WTC11 (cell line): ENCODE results near the gene SNAP47.

Source experiments
- CBFB ChIP-seq: sonication (generic); formaldehyde crosslinking; IDR thresholded peaks from 2 replicates; pipeline ENCODE4 v1.8.1; 2022; ENCODE audit warnings: mild to moderate bottlenecking, low read depth, missing genetic modification reagents
- CTCF ChIP-seq: fragments of 200-600 bp; IDR thresholded peaks from 2 replicates; pipeline ENCODE4 v1.8.0; 2022; ENCODE audit warnings: antibody characterized with exemption
- IRF1 ChIP-seq: sonication (generic); formaldehyde crosslinking; IDR thresholded peaks from 2 replicates; pipeline ENCODE4 v1.8.0; 2023; ENCODE audit warnings: missing genetic modification reagents
- MAX ChIP-seq: sonication (generic); formaldehyde crosslinking; IDR thresholded peaks from 2 replicates; pipeline ENCODE4 v1.8.0; 2022; ENCODE audit warnings: mild to moderate bottlenecking, missing genetic modification reagents
- MYBL2 ChIP-seq: sonication (generic); formaldehyde crosslinking; IDR thresholded peaks from 2 replicates; pipeline ENCODE4 v1.8.1; 2023; ENCODE audit warnings: mild to moderate bottlenecking, moderate library complexity, missing genetic modification reagents
- TP53 ChIP-seq: sonication (generic); formaldehyde crosslinking; IDR thresholded peaks from 2 replicates; pipeline ENCODE4 v1.8.1; 2023; ENCODE audit warnings: mild to moderate bottlenecking, missing genetic modification reagents
- ZNF121 ChIP-seq: sonication (generic); formaldehyde crosslinking; IDR thresholded peaks from 2 replicates; pipeline ENCODE4 v1.8.0; 2023; ENCODE audit warnings: missing genetic modification reagents
- ZNF232 ChIP-seq: sonication (generic); formaldehyde crosslinking; IDR thresholded peaks from 2 replicates; pipeline ENCODE4 v1.8.0; 2022; ENCODE audit warnings: mild to moderate bottlenecking, missing genetic modification reagents

GRCh38 chr1:227733309-227733705 lies 1.9 kb upstream of the SNAP47 start:
- no peak for TF ChIP-seq ZNF232
- no peak for TF ChIP-seq IRF1
- no peak for TF ChIP-seq CTCF
- no peak for TF ChIP-seq TP53 (CRISPR knock-in tag)
- TF ChIP-seq MYBL2 (CRISPR knock-in tag): no peak
- no peak for TF ChIP-seq CBFB
- TF ChIP-seq MAX (CRISPR knock-in tag): no peak
- no peak for TF ChIP-seq ZNF121 (CRISPR knock-in tag)
